T-helper 1 cell treated with Interleukin-12 subunit alpha and Interleukin-12 subunit beta and Interleukin-4 antibody, amounts not matched to agents 30 ng/mL and 1 ng/mL, for 36 hours (primary cell): ENCODE results near the gene ANKRD11. TPM values are rescaled to one million over a fixed set of nuclear protein-coding genes. Genes with fewer than 3 reads are reported as not detected.

ENCODE experiments used
- intact Hi-C: fragments of 100-400 bp; cut with micrococcal nuclease; formaldehyde crosslinking; loops from one replicate; pipeline ENCODE4 v1.15.1; 2024
- total RNA-seq: library from RNA; stranded (reverse); gene quantifications from 2 replicates; pipeline ENCODE4 v1.2.3, GENCODE V29; 2022

Gene ANKRD11
- 175 and 192 TPM in 2 replicates for total RNA-seq

- intact Hi-C loops = loop anchor here (1.0 to 5.0 kb wide), 8 partner anchors 15 to 678 kb away; partner anchors contain the start of genes APRT, CHMP1A, RPL13 and SPATA33
These were observed at the start of gene ANKRD11 for GRCh38 chr16:89490439-89491237. ANKRD11 (minus strand) TSS chr16:89490561; CDS start chr16:89317019, 173,542 bp downstream.

GRCh38 chr16:89538286-89538685, 47.9 kb upstream of the ANKRD11 start:
- intact Hi-C loops = no loop called here

GRCh38 chr16:89537549-89537925, 47.2 kb upstream of the ANKRD11 start:
- intact Hi-C loops = no loop called here

- intact Hi-C loops = no loop called here
These were observed 46.7 kb upstream of the ANKRD11 start for GRCh38 chr16:89536886-89537548.

GRCh38 chr16:89536371-89536770, 46.0 kb upstream of the ANKRD11 start:
- intact Hi-C loops = no loop called here

- intact Hi-C loops = loop anchor here (2.0 kb wide), 1 partner anchor 50 kb away; no protein-coding TSS in a partner anchor
These were observed 43.9 kb upstream of the ANKRD11 start for GRCh38 chr16:89534252-89534756.

GRCh38 chr16:89531821-89532526, 41.6 kb upstream of the ANKRD11 start:
- intact Hi-C loops = no loop called here

- intact Hi-C loops = no loop called here
These were observed 40.3 kb upstream of the ANKRD11 start for GRCh38 chr16:89530401-89531381.

GRCh38 chr16:89529097-89529496, 38.7 kb upstream of the ANKRD11 start:
- intact Hi-C loops = no loop called here

GRCh38 chr16:89525146-89525913, 35.0 kb upstream of the ANKRD11 start:
- intact Hi-C loops = no loop called here

GRCh38 chr16:89523680-89524344, 33.5 kb upstream of the ANKRD11 start:
- intact Hi-C loops = no loop called here

- intact Hi-C loops = no loop called here
These were observed 31.9 kb upstream of the ANKRD11 start for GRCh38 chr16:89522287-89522686.

GRCh38 chr16:89519881-89520280, 29.5 kb upstream of the ANKRD11 start:
- intact Hi-C loops = no loop called here

GRCh38 chr16:89517128-89517527, 26.8 kb upstream of the ANKRD11 start:
- intact Hi-C loops = no loop called here

- intact Hi-C loops = no loop called here
These were observed 22.1 kb upstream of the ANKRD11 start for GRCh38 chr16:89512453-89512852.

GRCh38 chr16:89511374-89511773, 21.0 kb upstream of the ANKRD11 start:
- intact Hi-C loops = no loop called here

GRCh38 chr16:89510526-89510925, 20.2 kb upstream of the ANKRD11 start:
- intact Hi-C loops = no loop called here

- intact Hi-C loops = loop anchor here (1.0 to 5.0 kb wide), 13 partner anchors 53 to 801 kb away; partner anchors contain the start of genes CDT1, CHMP1A, CTU2 and GALNS
These were observed 17.7 kb upstream of the ANKRD11 start, which contains the start of gene SPG7 for GRCh38 chr16:89507834-89508590. SPG7 (plus strand) TSS chr16:89508403; CDS start chr16:89508418, 15 bp downstream.
